Eye (tissue), 1 donor: ENCODE results near the gene F3.
"Not testable (repeated sequence)": the region's sequence is repeated elsewhere in the genome, so short reads cannot be mapped to it uniquely, and the experiment has no call there.

ENCODE experiments used
- DNase-seq: peaks from one replicate; pipeline ENCODE4 v3.0.0-alpha.2; 2015

The F3 gene

GRCh38 chr1:94541246-94542087, at the start of gene F3:
F3 (minus strand) TSS chr1:94541759; CDS start chr1:94541636, 123 bp downstream.
- peak; percentile 84 for DNase-seq

- DNase-seq: no peak
These were observed 48.9 kb upstream of the F3 start for GRCh38 chr1:94590203-94591137.

DNA sequence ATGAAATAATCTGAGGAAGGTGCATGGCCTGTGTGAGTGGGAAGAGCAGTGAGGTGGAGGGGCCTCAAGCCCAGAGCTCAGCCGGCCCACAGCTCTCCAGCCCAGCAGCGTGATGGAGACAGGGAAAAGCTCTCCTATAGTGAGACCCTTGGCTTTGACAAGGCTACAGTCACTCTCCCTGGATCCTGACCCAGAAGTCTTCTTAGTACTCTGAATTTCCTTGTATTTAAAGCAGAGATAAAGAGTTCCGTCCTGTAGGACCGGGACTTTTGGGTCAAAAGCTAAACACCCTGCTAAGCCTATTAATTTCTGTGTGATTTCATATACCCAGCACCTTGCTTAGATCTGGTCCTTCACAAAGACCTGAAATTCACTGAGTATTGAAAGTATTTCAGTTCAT, 48.2 kb upstream of the F3 start:
- DNase-seq: no peak

GRCh38 chr1:94582565-94582964, 41.0 kb upstream of the F3 start:
- no peak for DNase-seq

GRCh38 chr1:94580367-94581115, 39.0 kb upstream of the F3 start:
- peak; percentile 37 for DNase-seq

DNA sequence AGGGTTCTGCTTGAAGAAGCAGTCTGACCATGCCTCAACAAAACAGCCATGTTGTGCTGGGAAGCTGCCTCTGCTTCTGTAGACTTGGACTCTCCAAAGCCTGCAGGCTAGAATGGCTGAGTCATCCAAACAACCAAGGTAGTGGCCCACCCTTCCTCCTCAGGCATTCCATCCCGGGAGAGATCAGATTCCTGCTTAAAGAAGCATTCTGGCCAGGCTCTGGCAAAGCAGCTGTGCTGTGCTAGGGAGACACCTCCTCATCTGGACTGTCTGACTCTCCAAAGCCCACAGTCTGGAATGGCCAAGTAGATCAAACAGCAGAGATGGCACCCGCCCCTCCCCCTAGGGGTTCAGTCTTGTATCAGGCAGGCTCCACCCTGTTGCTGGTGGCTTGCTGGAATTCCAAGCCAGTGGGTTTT, 38.3 kb upstream of the F3 start:
- peak; percentile 34 for DNase-seq

DNA sequence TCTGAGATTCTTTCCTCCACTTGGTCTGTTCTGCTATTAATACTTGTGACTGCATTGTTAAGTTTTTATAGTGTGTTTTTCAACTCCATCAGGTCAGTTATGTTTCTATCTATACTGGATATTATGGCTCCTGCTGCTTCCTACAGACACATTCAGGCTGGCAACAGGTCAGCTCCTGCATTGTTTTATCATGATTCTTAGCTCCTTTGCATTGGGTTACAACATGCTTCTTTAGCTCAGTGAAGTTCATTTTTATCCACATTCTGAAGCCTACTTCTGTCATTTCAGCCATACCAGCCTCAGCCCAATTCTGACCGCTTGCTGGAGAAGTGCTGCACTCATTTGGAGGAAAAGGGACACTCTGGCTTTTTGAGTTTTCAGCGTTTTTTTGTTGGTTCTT, 37.3 kb upstream of the F3 start:
- DNase-seq: no peak

- not testable (repeated sequence) for DNase-seq
These were observed 32.4 kb upstream of the F3 start for GRCh38 chr1:94573917-94574316.

DNA sequence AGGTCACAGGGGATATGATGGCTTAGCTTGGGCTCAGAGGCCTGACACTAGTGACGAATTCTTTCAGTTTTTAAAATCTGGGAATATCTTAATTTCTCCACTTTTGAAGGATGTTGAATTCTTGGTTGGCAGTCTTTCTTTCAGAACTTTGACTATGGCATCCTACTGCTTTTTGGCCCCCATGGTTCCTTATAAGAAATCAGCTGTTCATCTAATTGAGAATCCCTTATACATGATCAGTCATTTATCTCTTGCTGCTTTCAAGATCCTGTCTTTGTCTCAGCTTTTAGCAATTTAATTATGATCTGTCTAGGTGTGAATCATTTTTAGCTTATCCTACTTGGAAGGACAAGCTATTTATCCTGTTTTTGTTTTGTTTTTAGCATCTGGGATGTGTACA, 31.2 kb upstream of the F3 start:
- no peak for DNase-seq

- DNase-seq: not testable (repeated sequence)
These were observed 29.4 kb upstream of the F3 start for GRCh38 chr1:94570965-94571364.

GRCh38 chr1:94568806-94569205, 27.2 kb upstream of the F3 start:
- DNase-seq: not testable (repeated sequence)

DNA sequence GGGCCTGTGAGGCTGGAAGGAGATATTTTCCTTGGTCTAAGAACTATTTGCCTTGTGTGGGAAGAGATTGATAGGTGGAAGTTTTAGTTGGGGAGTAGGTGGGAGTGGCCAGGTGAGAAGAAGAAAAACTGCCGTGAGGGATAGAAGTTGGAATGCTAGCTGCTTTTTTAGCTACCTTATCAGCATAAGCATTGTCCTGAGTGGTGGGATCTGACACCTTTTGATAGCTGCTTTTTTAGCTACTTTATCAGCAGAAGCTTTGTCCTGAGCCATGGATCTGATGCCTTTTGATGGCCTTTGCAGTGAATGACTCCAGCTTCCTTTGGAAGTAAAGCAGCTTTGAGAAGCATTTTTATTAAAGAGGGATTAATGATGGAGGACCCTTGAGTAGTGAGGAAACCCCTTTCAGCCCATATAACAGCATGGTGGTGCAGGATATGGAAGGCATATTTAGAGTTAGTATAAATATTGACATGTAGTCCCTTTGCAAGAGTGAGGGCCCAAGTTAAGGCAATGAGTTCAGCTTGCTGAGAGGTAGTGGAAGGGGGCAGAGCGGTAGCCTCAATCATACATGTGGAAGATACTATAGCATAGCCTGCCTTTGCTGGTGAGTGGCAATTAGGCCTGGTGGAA, 26.5 kb upstream of the F3 start:
- not testable (repeated sequence) for DNase-seq

- not testable (repeated sequence) for DNase-seq
These were observed 24.9 kb upstream of the F3 start for GRCh38 chr1:94566436-94566835.

DNA sequence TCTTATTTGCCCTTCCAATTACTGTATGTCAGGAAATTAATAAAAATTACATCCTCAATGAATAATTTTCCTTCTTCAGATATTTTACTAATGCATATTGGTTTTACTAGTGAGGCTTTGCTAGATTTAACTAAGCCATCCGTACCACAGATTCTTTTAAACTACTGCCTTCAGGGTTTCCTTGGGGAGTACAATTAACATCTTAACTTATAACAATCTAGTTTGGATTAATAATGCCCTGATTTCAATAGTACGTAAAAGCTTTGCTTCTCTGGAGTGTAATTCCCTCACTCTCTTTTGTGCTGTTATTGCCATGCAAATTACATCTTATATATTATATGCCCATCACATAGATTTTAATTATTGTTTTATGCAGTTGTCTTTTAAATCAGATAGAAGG, 24.3 kb upstream of the F3 start:
- DNase-seq: no peak

- no peak for DNase-seq
These were observed 21.1 kb upstream of the F3 start for GRCh38 chr1:94562519-94563260.

GRCh38 chr1:94560333-94560732, 18.8 kb upstream of the F3 start:
- no peak for DNase-seq

- no peak for DNase-seq
These were observed 18.4 kb upstream of the F3 start for GRCh38 chr1:94559921-94560320.

GRCh38 chr1:94555091-94555490, 13.5 kb upstream of the F3 start:
- DNase-seq: no peak

GRCh38 chr1:94554580-94554979, 13.0 kb upstream of the F3 start:
- peak; percentile 46 for DNase-seq

DNA sequence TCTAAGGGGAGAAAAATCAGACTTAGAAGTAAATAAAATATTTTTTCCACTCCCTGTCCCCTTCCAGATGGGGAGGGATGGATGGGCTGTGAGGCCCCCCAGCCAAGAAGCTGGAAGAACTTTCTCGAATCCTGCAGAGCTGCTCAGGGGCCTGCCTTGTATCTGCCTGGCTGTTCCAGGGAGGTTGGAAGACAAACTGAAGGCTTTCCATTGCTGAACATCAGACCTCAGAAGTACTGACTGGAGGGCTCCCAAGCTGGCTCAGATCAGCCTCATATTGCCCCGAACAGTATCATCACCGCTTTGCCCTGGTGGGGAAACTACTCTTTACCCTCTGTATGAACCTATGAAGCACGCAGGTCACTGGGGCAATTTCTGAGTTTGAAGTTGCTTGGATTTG, 12.4 kb upstream of the F3 start:
- DNase-seq: no peak

- no peak for DNase-seq
These were observed 11.8 kb upstream of the F3 start for GRCh38 chr1:94553323-94553730.
